Ovary (tissue), 9 donors: ENCODE results near the gene DMAC2L. TPM values are rescaled to one million over a fixed set of nuclear protein-coding genes. Genes with fewer than 3 reads are reported as not detected.
A peak's percentile ranks its signal among the peaks of the same experiment; 100 is the strongest.

Experiments
- DNase-seq, 5 donors: peaks; one replicate each; pipeline ENCODE4 v3.0.0-alpha.2; 2019 to 2020
- H3K27ac ChIP-seq, 2 donors: fragments of 200-600 bp; one replicate each; pipeline versions ENCODE4 v1.5.1 to v1.8.0; 2019 to 2022
- H3K27me3 ChIP-seq: fragments of 200-600 bp; one replicate; pipeline ENCODE4 v1.8.0; 2022
- H3K36me3 ChIP-seq: fragments of 200-600 bp; sonication (generic); one replicate; pipeline ENCODE4 v1.5.1; 2019
- H3K4me1 ChIP-seq: one replicate; pipeline ENCODE4 v1.8.1; 2013; ENCODE audit warnings: mild to moderate bottlenecking, moderate library complexity; ENCODE audit not compliant: insufficient read depth
- H3K4me3 ChIP-seq: fragments of 200-600 bp; sonication (generic); one replicate; pipeline ENCODE4 v1.5.1; 2017
- H3K9me3 ChIP-seq, 2 donors: fragments of 200-600 bp in 1 of 2; sonication (generic) in 1 of 2; one replicate each; pipeline versions ENCODE4 v1.5.1 to v1.8.1; 2013 to 2019; ENCODE audit warnings: mild to moderate bottlenecking in 1 of 2, moderate library complexity in 1 of 2
- CTCF ChIP-seq, 3 donors: fragments of 450-650 bp in 2 of 3; fragments of 200-600 bp in 1 of 3; IDR thresholded peaks; one replicate each; pipeline versions ENCODE4 v1.5.1 to v1.8.0; 2016 to 2022; ENCODE audit warnings: antibody characterized with exemption in 3 of 3, mild to moderate bottlenecking in 1 of 3
- EP300 ChIP-seq: sonication (generic); formaldehyde crosslinking; IDR thresholded peaks from one replicate; pipeline ENCODE4 v1.6.1; 2017; ENCODE audit warnings: antibody characterized with exemption
- POLR2A ChIP-seq: fragments of 450-650 bp; IDR thresholded peaks from one replicate; pipeline ENCODE4 v1.6.1; 2017; ENCODE audit warnings: antibody characterized with exemption, mild to moderate bottlenecking, moderate library complexity
- WGBS, 3 donors: extraction: QIAGEN DNeasy Blood & Tissue Kit in 1 of 3; methylation state at CpG; one replicate each; pipeline versions ENCODE4 v1.1.5 to v1.1.7; 2013 to 2017; 5-methylcytosine and 5-hydroxymethylcytosine counted together
- intact Hi-C, 4 donors: fragments of 100-400 bp; cut with DNase I; formaldehyde crosslinking; loops; one replicate each; pipeline versions ENCODE4 v1.11.0 to v1.15.1; 2022 to 2023
- polyA plus RNA-seq, 2 donors: library from polyadenylated mRNA; stranded (reverse); fragments of 200-250 nt in 1 of 2; fragments of 350-450 nt in 1 of 2; fragmentation: Illumina TruSeq in 1 of 2; extraction: RNeasy Lipid Tissue Mini Kit (QIAGEN cat#74804) in 1 of 2; gene quantifications; one replicate each; pipeline ENCODE4 v1.2.3, GENCODE V29; 2013 to 2014
- total RNA-seq, 7 donors: library from RNA; depleted of rRNA in 2 of 7; stranded (reverse); fragments of >200 nt in 2 of 7; fragmentation: NEBNext Ultra II Directional in 3 of 7; extraction: Animal tissue kit (Norgen Biotek cat#: 25700) in 3 of 7; gene quantifications; one replicate each; pipeline versions ENCODE4 v1.1.0 to v1.2.4, GENCODE V29; 2016 to 2023
- donor health status: DM: no; HTN: no; CAD: no; lungs with moderate emphysema.
- donor health status: DM: no; HTN: no; CAD: no.
- donor health status: Bipolar disorder and iron deficiency.
- donor health status: DM: yes; HTN: yes; CAD: no.
- donor health status: DM: no; HTN: no; CAD: no.
- donor health status: DM: yes; HTN: yes; CAD: no.

Gene DMAC2L
- total and polyA plus RNA-seq, 9 donors = 5.1 to 19.8 (median 12.9) TPM

GRCh38 chr14:50335989-50336824, 24.1 kb downstream of the DMAC2L start:
- Histone ChIP-seq H3K9me3 (no peaks in the 10 kb centered on the region), H3K27ac (peak overlapping the region in 1 of 2 donors; percentile 59), H3K36me3 (no peaks in the 10 kb centered on the region), H3K27me3 (no peaks in the 10 kb centered on the region), H3K4me3 (no peak overlapping the region), H3K4me1 (peaks cover 26% of the 10 kb centered on the region)
- TF ChIP-seq POLR2A (no peak), CTCF (IDR thresholded peaks at IDR 0.05) (no peak), EP300 (no peak)
- peak in 4 of 5 donors; percentile 33 to 44 (median 40) for DNase-seq
- 13 to 17% (median 15%) methylated on average over 7 of the region's 7 CpGs for WGBS, 3 donors
- intact Hi-C loops = loop anchor here in 1 of 4 donors (5.0 kb wide), 1 partner anchor 51 kb away; no protein-coding TSS in a partner anchor

GRCh38 chr14:50338587-50338986, 26.5 kb downstream of the DMAC2L start:
- no peaks in the 10 kb centered on the region for H3K9me3 ChIP-seq
- intact Hi-C loops = loop anchor here in 1 of 4 donors (5.0 kb wide), 1 partner anchor 49 kb away; no protein-coding TSS in a partner anchor
- H3K4me3 ChIP-seq = no peak overlapping the region
- no peaks in the 10 kb centered on the region for H3K27me3 ChIP-seq
- 98 to 100% (median 99%) methylated on average over 2 of the region's 2 CpGs for WGBS, 3 donors
- no peak for DNase-seq
- peaks cover 25% of the 10 kb centered on the region for H3K4me1 ChIP-seq
- no peak overlapping the region for H3K27ac ChIP-seq
- TF ChIP-seq EP300 (no peak), CTCF (IDR thresholded peaks at IDR 0.05) (no peak), POLR2A (no peak)
- no peaks in the 10 kb centered on the region for H3K36me3 ChIP-seq

GRCh38 chr14:50339178-50339804, 27.2 kb downstream of the DMAC2L start:
- no peaks in the 10 kb centered on the region for H3K9me3 ChIP-seq
- no peaks in the 10 kb centered on the region for H3K27me3 ChIP-seq
- WGBS, 3 donors = 58 to 64% (median 62%) methylated on average over 3 of the region's 3 CpGs
- no peak for DNase-seq
- TF ChIP-seq CTCF (IDR thresholded peaks at IDR 0.05) (no peak), EP300 (no peak), POLR2A (no peak)
- H3K4me1 ChIP-seq = peaks cover 31% of the 10 kb centered on the region
- no peak overlapping the region for H3K27ac ChIP-seq
- intact Hi-C loops = loop anchor here in 1 of 4 donors (5.0 kb wide), 1 partner anchor 48 kb away; no protein-coding TSS in a partner anchor
- H3K4me3 ChIP-seq = no peak overlapping the region
- no peaks in the 10 kb centered on the region for H3K36me3 ChIP-seq

GRCh38 chr14:50340045-50340444, 27.9 kb downstream of the DMAC2L start:
- no peak for DNase-seq
- WGBS, 3 donors = 90 to 93% (median 91%) methylated on average over 5 of the region's 5 CpGs
- Histone ChIP-seq H3K4me3 (no peak overlapping the region), H3K36me3 (no peaks in the 10 kb centered on the region), H3K27me3 (no peaks in the 10 kb centered on the region), H3K4me1 (peaks cover 32% of the 10 kb centered on the region), H3K27ac (no peak overlapping the region), H3K9me3 (no peaks in the 10 kb centered on the region)
- intact Hi-C loops = loop anchor here in 2 of 4 donors (5.0 to 10.0 kb wide), 3 partner anchors 55 to 327 kb away; partner anchors contain the start of genes CDKL1 (in 1 of the 2), MAP4K5 (in 1 of the 2) and SAV1 (in 1 of the 2)
- TF ChIP-seq EP300 = no peak
- TF ChIP-seq POLR2A = no peak
- TF ChIP-seq CTCF (IDR thresholded peaks at IDR 0.05) = no peak
